Keratinocyte (primary cell): ENCODE measurements around the gene CYSTM1.

Experiments used
- CTCF ChIP-seq, 3 experiments: IDR thresholded peaks in 1 of 3; conservative IDR thresholded peaks in 1 of 3; optimal IDR thresholded peaks in 1 of 3; 2 replicates in 2 of 3; 3 replicates in 1 of 3; pipeline versions ENCODE3 to v1.5.1; 2011; ENCODE audit warnings: low read length in 3 of 3, mild to moderate bottlenecking in 3 of 3, moderate library complexity in 2 of 3, control low read depth in 1 of 3, inconsistent platforms in 1 of 3; ENCODE audit not compliant: insufficient read depth in 2 of 3; ENCODE audit errors: extremely low read depth in 1 of 3
- EZH2 ChIP-seq: IDR thresholded peaks from one replicate; pipeline ENCODE4 v1.6.1; 2012; ENCODE audit warnings: inconsistent platforms, mild to moderate bottlenecking, low read length, moderate library complexity

- TF ChIP-seq CTCF (optimal IDR thresholded peaks at IDR 0.05 in 1 of 3, IDR thresholded peaks at IDR 0.05 in 1 of 3, conservative IDR thresholded peaks at IDR 0.05 in 1 of 3; ENCODE audit: extremely low read depth in 1 of 3, insufficient read depth in 2 of 3, low read length in 3 of 3) = no peak
- no peak for TF ChIP-seq EZH2
Measured at GRCh38 chr5:140169410-140169809, 5.6 kb upstream of the CYSTM1 start.
